Measurements from ENCODE around the gene CYP4F8.

DNA sequence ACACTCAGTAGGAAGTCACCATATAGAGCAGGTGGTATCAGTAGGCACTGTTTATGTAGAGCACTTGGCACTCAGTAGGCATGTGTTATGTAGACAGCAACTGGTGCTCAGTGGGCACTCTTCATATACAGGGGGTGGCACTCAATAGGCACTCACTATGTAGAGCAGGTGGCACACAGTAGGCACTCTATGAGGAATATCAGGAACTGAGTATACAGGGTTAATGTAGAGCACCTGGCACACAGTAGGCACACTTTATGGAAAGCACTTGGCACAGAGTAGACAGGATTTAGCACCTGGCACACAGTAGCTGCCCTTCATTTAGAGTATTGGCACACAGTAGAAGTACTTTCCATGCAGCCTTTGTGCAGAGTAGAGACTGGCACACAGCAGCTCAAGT is 24.6 kb downstream of the CYP4F8 start:
- no peak for TF ChIP-seq GABPA (tag; conservative IDR thresholded peaks at IDR 0.05; ENCODE audit: low read depth)
- TF ChIP-seq, protein P1, sequence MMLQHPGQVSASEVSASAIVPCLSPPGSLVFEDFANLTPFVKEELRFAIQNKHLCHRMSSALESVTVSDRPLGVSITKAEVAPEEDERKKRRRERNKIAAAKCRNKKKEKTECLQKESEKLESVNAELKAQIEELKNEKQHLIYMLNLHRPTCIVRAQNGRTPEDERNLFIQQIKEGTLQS (IDR thresholded peaks at IDR 0.05), result no peak
- TF ChIP-seq, protein P1 (CRISPR knock-in tag; conservative IDR thresholded peaks at IDR 0.05), result no peak
- TF ChIP-seq MYC (IDR thresholded peaks at IDR 0.05; ENCODE audit: low read depth, low read length), result no peak
- TF ChIP-seq MYC (CRISPR knock-in tag; IDR thresholded peaks at IDR 0.05; ENCODE audit: borderline replicate concordance, low read depth), result no peak
- TF ChIP-seq, protein P2, sequence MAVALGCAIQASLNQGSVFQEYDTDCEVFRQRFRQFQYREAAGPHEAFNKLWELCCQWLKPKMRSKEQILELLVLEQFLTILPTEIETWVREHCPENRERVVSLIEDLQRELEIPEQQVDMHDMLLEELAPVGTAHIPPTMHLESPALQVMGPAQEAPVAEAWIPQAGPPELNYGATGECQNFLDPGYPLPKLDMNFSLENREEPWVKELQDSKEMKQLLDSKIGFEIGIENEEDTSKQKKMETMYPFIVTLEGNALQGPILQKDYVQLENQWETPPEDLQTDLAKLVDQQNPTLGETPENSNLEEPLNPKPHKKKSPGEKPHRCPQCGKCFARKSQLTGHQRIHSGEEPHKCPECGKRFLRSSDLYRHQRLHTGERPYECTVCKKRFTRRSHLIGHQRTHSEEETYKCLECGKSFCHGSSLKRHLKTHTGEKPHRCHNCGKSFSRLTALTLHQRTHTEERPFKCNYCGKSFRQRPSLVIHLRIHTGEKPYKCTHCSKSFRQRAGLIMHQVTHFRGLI (CRISPR knock-in tag; IDR thresholded peaks at IDR 0.05), result no peak
- no peak for TF ChIP-seq TGIF2 (CRISPR knock-in tag; IDR thresholded peaks at IDR 0.05)
- TF ChIP-seq CREM (IDR thresholded peaks at IDR 0.05; ENCODE audit: low read depth), result no peak
- no peak for TF ChIP-seq HNRNPUL1 (IDR thresholded peaks at IDR 0.05; ENCODE audit: low read length)
